ENCODE measurements around the gene RGS4.

- TF ChIP-seq CTCF (IDR thresholded peaks at IDR 0.05) (no peak), POLR2A (IDR thresholded peaks at IDR 0.05) (no peak), POLR2AphosphoS5 (IDR thresholded peaks at IDR 0.05) (no peak)
These were observed 8.7 kb upstream of the RGS4 start for GRCh38 chr1:163060343-163061007.
